Measurements from ENCODE around the gene WFIKKN1.

DNA sequence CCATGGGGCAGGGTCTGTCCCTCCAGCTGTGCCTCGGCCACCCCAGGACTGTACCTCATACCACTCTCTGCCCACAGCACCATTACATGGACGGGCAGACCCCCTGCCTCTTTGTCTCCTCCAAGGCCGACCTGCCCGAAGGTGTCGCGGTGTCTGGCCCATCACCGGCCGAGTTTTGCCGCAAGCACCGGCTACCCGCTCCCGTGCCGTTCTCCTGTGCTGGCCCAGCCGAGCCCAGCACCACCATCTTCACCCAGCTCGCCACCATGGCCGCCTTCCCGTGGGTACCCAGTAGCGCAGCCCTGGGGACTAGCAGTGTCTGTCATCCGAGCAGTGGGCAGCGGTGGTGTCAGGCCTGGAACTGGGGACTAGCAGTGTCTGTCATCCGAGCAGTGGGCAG, 42.1 kb downstream of the WFIKKN1 start:
- TF ChIP-seq, protein P1, sequence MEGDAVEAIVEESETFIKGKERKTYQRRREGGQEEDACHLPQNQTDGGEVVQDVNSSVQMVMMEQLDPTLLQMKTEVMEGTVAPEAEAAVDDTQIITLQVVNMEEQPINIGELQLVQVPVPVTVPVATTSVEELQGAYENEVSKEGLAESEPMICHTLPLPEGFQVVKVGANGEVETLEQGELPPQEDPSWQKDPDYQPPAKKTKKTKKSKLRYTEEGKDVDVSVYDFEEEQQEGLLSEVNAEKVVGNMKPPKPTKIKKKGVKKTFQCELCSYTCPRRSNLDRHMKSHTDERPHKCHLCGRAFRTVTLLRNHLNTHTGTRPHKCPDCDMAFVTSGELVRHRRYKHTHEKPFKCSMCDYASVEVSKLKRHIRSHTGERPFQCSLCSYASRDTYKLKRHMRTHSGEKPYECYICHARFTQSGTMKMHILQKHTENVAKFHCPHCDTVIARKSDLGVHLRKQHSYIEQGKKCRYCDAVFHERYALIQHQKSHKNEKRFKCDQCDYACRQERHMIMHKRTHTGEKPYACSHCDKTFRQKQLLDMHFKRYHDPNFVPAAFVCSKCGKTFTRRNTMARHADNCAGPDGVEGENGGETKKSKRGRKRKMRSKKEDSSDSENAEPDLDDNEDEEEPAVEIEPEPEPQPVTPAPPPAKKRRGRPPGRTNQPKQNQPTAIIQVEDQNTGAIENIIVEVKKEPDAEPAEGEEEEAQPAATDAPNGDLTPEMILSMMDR (IDR thresholded peaks at IDR 0.05 in 8 of 11, conservative IDR thresholded peaks at IDR 0.05 in 3 of 11): no peak
- TF ChIP-seq POLR2A (IDR thresholded peaks at IDR 0.05) (no peak), POLR2AphosphoS5 (IDR thresholded peaks at IDR 0.05) (no peak)

All from spleen (tissue), 7 donors.